Measurements from ENCODE around the gene FOXP1. TPM values are rescaled to one million over a fixed set of nuclear protein-coding genes. Genes with fewer than 3 reads are reported as not detected.

The FOXP1 gene
- total RNA-seq, 2 experiments from 2014 or later, result 493 to 508 TPM

DNA sequence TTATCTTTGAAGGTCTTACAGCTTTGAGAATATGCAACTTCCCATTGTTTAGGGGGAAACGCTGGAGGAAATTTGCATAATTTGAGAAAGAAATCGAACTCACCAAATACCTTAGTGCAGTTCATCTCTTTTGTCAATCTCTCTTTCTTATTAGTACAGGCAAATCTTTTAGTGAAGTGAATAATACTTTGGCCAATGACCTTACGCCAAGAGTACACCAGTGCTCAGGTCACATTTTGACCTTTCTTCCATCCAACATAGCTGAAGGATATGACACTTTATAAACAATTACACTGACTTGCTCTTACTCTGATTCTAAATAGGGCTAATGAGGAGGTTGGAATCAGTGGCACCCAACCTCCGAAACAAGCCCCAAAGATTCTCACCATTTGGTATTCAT, 494.8 kb downstream of the FOXP1 start:
- Mint-ChIP-seq H3K36me3 (ENCODE audit: low read depth) (peaks cover 65% of the 10 kb centered on the region), H3K4me1 (ENCODE audit: low read depth) (peaks cover 84% of the 10 kb centered on the region), H3K27ac (peak overlapping the region; percentile 86), H3K27me3 (no peaks in the 10 kb centered on the region), H3K4me3 (peak overlapping the region; percentile 81), H3K9me3 (peaks cover 2% of the 10 kb centered on the region)
- no peaks in the 10 kb centered on the region for H3K9me3 ChIP-seq (ENCODE audit: control insufficient read depth in 1 of 2, insufficient read depth in 1 of 2, low read length in 2 of 2)
- intact Hi-C loops (cut with DNase I, micrococcal nuclease), result loop anchor here in 1 of 2 experiments (5.0 kb wide), 1 partner anchor 424 kb away; no protein-coding TSS in a partner anchor
- peak overlapping the region in 1 of 2 donors; percentile 71 for H3K27ac ChIP-seq (ENCODE audit: low read depth in 1 of 2, low read length in 2 of 2)
- ChIA-PET POLR2A (interaction anchor here (1.0 to 1.4 kb wide), 2 partner anchors 9 to 42 kb away, joined by 3 to 4 read pairs; no protein-coding TSS in a partner anchor), CTCF (no interaction called here)
- H3K4me1 ChIP-seq (ENCODE audit: insufficient read depth, low read length), result peaks cover 78% of the 10 kb centered on the region
- DNase-seq (no peak), ATAC-seq (ENCODE audit: poor library complexity) (no peak)
- H3K36me3 ChIP-seq (ENCODE audit: insufficient read depth, low read length), result peaks cover 21% of the 10 kb centered on the region
- TF ChIP-seq, protein P1, sequence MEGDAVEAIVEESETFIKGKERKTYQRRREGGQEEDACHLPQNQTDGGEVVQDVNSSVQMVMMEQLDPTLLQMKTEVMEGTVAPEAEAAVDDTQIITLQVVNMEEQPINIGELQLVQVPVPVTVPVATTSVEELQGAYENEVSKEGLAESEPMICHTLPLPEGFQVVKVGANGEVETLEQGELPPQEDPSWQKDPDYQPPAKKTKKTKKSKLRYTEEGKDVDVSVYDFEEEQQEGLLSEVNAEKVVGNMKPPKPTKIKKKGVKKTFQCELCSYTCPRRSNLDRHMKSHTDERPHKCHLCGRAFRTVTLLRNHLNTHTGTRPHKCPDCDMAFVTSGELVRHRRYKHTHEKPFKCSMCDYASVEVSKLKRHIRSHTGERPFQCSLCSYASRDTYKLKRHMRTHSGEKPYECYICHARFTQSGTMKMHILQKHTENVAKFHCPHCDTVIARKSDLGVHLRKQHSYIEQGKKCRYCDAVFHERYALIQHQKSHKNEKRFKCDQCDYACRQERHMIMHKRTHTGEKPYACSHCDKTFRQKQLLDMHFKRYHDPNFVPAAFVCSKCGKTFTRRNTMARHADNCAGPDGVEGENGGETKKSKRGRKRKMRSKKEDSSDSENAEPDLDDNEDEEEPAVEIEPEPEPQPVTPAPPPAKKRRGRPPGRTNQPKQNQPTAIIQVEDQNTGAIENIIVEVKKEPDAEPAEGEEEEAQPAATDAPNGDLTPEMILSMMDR (IDR thresholded peaks at IDR 0.05), result no peak
- H3K27me3 ChIP-seq (ENCODE audit: control insufficient read depth in 1 of 2, insufficient read depth in 2 of 2, low read length in 2 of 2), result no peaks in the 10 kb centered on the region
- H3K4me3 ChIP-seq (ENCODE audit: low read length), result no peak overlapping the region

DNA sequence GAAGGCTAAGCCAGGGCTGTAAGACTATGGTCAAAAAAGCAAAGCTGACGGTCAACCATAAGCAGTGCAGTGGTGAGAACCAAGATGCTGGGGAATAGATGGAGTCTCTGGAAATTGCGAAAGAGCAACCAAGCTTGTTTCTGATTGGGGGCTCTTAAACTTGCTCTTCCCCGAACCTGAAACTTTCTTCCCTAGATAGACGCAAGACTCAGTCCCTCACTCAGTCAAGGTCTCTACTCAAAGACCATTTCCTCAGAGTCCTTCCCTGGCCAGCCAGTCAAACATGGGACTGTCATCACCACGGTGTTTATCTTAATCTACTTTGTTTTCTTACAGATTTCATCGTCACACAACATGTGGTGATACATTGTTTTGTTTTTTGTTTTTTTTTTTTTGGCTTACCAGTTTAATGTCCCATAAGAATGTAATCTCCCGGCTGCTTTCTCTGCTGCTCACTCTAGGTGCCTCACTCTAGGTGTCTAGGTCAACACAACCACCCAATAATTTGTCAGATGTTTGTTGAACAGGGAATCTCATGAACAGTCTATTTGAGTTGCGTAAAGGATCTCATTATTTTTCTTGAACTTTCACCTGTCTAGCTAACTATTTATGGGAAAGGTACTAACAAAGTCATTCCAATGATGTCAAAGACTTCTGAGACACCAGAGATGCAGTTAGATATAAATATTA, 495.4 kb downstream of the FOXP1 start:
- Mint-ChIP-seq H3K27ac (peak overlapping the region; percentile 86), H3K36me3 (ENCODE audit: low read depth) (peaks cover 67% of the 10 kb centered on the region), H3K27me3 (no peaks in the 10 kb centered on the region), H3K4me1 (ENCODE audit: low read depth) (peaks cover 85% of the 10 kb centered on the region), H3K9me3 (peaks cover 2% of the 10 kb centered on the region), H3K4me3 (peak overlapping the region; percentile 69)
- Histone ChIP-seq H3K4me3 (ENCODE audit: low read length) (peak overlapping the region; percentile 11), H3K36me3 (ENCODE audit: insufficient read depth, low read length) (peaks cover 24% of the 10 kb centered on the region), H3K27ac (ENCODE audit: low read depth in 1 of 2, low read length in 2 of 2) (peak overlapping the region; percentile 57 to 71), H3K27me3 (ENCODE audit: control insufficient read depth in 1 of 2, insufficient read depth in 2 of 2, low read length in 2 of 2) (no peaks in the 10 kb centered on the region), H3K9me3 (ENCODE audit: control insufficient read depth in 1 of 2, insufficient read depth in 1 of 2, low read length in 2 of 2) (no peaks in the 10 kb centered on the region), H3K4me1 (ENCODE audit: insufficient read depth, low read length) (peaks cover 84% of the 10 kb centered on the region)
- intact Hi-C loops (cut with DNase I, micrococcal nuclease), result loop anchor here in 1 of 2 experiments (5.0 kb wide), 1 partner anchor 424 kb away; no protein-coding TSS in a partner anchor
- TF ChIP-seq, protein P1 (IDR thresholded peaks at IDR 0.05), result no peak
- DNase-seq, result no peak
- POLR2A ChIA-PET, result interaction anchor here (0.6 to 2.3 kb wide), 12 partner anchors 8 to 391 kb away, joined by 3 to 19 read pairs (median 6); no protein-coding TSS in a partner anchor
- CTCF ChIA-PET, result interaction anchor here (1.6 kb wide), 1 partner anchor 18 kb away, joined by 4 read pairs; no protein-coding TSS in a partner anchor
- no peak for ATAC-seq (ENCODE audit: poor library complexity)

DNA sequence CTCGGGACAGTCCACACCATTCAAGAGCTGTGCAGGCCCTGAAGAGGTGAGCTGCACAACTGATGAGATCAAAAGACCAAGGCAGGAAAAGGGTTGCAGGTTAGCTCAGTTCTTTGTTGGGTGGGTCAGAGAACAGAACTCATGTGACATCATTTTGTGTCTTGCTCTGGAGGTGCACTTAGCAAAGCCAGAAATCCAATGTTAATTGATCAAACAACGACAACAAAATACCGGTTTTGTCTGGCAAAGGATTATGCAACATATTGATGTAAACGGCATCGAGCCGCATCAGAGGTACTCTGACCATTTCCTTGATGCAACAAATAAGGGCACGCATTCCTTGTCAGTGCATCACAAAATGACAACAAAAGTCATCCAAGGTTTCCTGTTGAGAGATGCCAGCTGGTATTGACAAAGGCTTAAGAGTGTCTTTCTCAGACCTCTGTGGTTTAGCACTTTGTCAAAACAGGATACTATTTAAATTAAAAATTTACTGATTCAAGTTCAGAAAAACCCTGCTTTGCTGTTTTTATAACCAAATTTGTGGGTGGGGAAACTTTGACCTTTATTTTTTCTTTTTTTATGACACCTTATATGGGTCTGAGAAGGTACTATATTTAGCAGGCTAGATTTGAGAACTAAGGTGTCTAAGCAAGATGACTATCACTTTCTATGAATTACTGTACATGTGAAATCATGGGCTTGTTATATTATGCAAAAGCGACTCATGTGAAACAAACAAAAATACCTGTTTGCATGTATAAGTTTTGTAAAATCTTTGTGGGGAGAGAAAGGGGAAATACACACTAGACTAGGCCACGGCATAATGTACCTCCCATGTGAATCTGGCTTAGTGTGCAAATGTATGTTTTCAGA, 496.1 kb downstream of the FOXP1 start:
- DNase-seq, result peak in 10 of 14 experiments; percentile 14 to 86 (median 47)
- CTCF ChIA-PET, result interaction anchor here (1.6 kb wide), 1 partner anchor 17 kb away, joined by 4 read pairs; no protein-coding TSS in a partner anchor

More for the DNA sequence above, 496.1 kb downstream of the FOXP1 start:
- Mint-ChIP-seq H3K9me3 (peaks cover 2% of the 10 kb centered on the region), H3K4me1 (ENCODE audit: low read depth) (peaks cover 86% of the 10 kb centered on the region), H3K27ac (peak overlapping the region; percentile 86), H3K4me3 (peak overlapping the region; percentile 69), H3K27me3 (no peaks in the 10 kb centered on the region), H3K36me3 (ENCODE audit: low read depth) (peaks cover 66% of the 10 kb centered on the region)
- POLR2A ChIA-PET, result interaction anchor here (0.6 to 2.3 kb wide), 15 partner anchors 9 to 391 kb away, joined by 3 to 19 read pairs (median 5); no protein-coding TSS in a partner anchor
- Histone ChIP-seq H3K9me3 (ENCODE audit: control insufficient read depth in 1 of 2, insufficient read depth in 1 of 2, low read length in 2 of 2) (no peaks in the 10 kb centered on the region), H3K4me3 (ENCODE audit: low read length) (peak overlapping the region; percentile 11), H3K36me3 (ENCODE audit: insufficient read depth, low read length) (peaks cover 24% of the 10 kb centered on the region), H3K27me3 (ENCODE audit: control insufficient read depth in 1 of 2, insufficient read depth in 2 of 2, low read length in 2 of 2) (no peaks in the 10 kb centered on the region), H3K27ac (ENCODE audit: low read depth in 1 of 2, low read length in 2 of 2) (peak overlapping the region; percentile 57 to 71), H3K4me1 (ENCODE audit: insufficient read depth, low read length) (peaks cover 81% of the 10 kb centered on the region)
- TF ChIP-seq, protein P1 (IDR thresholded peaks at IDR 0.05), result no peak
- intact Hi-C loops (cut with DNase I, micrococcal nuclease), result loop anchor here in 1 of 2 experiments (1.0 to 5.0 kb wide), 4 partner anchors 25 to 425 kb away; no protein-coding TSS in a partner anchor
- ATAC-seq (ENCODE audit: poor library complexity), result peak; percentile 77
